ENCODE results near the gene DMWD. TPM values are rescaled to one million over a fixed set of nuclear protein-coding genes. Genes with fewer than 3 reads are reported as not detected.

Gene DMWD
- polyA plus RNA-seq, 1 of the 3 experiments (the other 2 are of a cell fraction), result 40.6 TPM

DNA sequence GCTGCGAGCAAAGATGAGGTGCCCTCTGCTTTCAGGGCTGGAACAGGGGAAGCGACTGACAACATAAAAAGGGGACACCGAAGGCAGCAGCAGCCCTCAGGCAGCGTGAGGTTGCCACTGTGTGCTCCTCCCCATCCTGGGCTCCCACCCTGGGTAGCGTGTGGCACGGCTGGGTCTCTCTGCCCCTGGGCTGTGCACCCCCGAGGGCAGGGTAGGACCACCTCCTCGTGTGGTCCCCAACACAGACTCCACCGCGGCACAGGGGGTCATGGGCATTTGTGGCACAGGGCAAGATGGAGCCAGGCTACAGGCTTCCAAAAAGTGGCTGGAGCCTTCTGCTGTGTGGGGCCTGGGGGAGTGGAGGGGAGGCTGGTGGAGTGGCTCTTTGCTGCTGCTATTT lies 28.9 kb upstream of the DMWD start:
- Histone ChIP-seq H3K4me1 (ENCODE audit: control insufficient read depth in 1 of 2, insufficient read depth in 2 of 2, low read depth in 1 of 2, low read length in 1 of 2) (peaks cover 0 to 14% of the 10 kb centered on the region in 2 experiments; a peak in 1 of 4 replicates), H3K36me3 (replicated peaks in 1 of 2; ENCODE audit: control insufficient read depth in 1 of 2, insufficient read depth in 2 of 2, low read length in 1 of 2) (peaks cover 3 to 48% of the 10 kb centered on the region in 2 experiments), H3K79me2 (ENCODE audit: insufficient read depth) (no peaks in the 10 kb centered on the region), H3K9me3 (no peaks in the 10 kb centered on the region), H3K9ac (no peak overlapping the region), H3K27me3 (ENCODE audit: insufficient read depth) (no peaks in the 10 kb centered on the region), H3F3A (replicated peaks; ENCODE audit: insufficient read depth) (peaks cover 5% of the 10 kb centered on the region), H4K20me1 (ENCODE audit: insufficient read depth) (no peaks in the 10 kb centered on the region), H2AFZ (ENCODE audit: low read depth) (no peak overlapping the region), H3K27ac (ENCODE audit: low read depth in 2 of 2, low read length in 1 of 2) (no peak overlapping the region), H3K9me2 (no peaks in the 10 kb centered on the region), H3K4me3 (ENCODE audit: low read depth in 2 of 2, low read length in 1 of 2) (no peak overlapping the region), H3K4me2 (no peak overlapping the region)
- POLR2A ChIA-PET, result interaction anchor here (0.5 kb wide), 1 partner anchor 52 kb away, joined by 4 read pairs; the partner anchor contains the start of gene SIX5
- WGBS (ENCODE audit: low lambda C conversion rate), result 83% methylated on average over 7 of the region's 10 CpGs
- CTCF ChIA-PET, result interaction anchor here (1.2 to 10.4 kb wide), 2 partner anchors 22 to 62 kb away, joined by 3 to 130 read pairs; partner anchors contain the start of gene IRF2BP1
- no peak for DNase-seq
- no peak for TF ChIP-seq SMC3 (IDR thresholded peaks at IDR 0.05; ENCODE audit: low read depth, low read length)
- no peak for TF ChIP-seq ELF1 (IDR thresholded peaks at IDR 0.05)
- TF ChIP-seq GATA2 (CRISPR knock-in tag; IDR thresholded peaks at IDR 0.05), result no peak
- TF ChIP-seq, protein P1, sequence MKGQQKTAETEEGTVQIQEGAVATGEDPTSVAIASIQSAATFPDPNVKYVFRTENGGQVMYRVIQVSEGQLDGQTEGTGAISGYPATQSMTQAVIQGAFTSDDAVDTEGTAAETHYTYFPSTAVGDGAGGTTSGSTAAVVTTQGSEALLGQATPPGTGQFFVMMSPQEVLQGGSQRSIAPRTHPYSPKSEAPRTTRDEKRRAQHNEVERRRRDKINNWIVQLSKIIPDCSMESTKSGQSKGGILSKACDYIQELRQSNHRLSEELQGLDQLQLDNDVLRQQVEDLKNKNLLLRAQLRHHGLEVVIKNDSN (IDR thresholded peaks at IDR 0.05; ENCODE audit: borderline replicate concordance, low read depth), result no peak
- TF ChIP-seq FOXM1 (IDR thresholded peaks at IDR 0.05; ENCODE audit: low read depth), result no peak
- TF ChIP-seq POLR2AphosphoS5 (IDR thresholded peaks at IDR 0.05; ENCODE audit: low read depth, low read length), result no peak
- TF ChIP-seq, protein P2, sequence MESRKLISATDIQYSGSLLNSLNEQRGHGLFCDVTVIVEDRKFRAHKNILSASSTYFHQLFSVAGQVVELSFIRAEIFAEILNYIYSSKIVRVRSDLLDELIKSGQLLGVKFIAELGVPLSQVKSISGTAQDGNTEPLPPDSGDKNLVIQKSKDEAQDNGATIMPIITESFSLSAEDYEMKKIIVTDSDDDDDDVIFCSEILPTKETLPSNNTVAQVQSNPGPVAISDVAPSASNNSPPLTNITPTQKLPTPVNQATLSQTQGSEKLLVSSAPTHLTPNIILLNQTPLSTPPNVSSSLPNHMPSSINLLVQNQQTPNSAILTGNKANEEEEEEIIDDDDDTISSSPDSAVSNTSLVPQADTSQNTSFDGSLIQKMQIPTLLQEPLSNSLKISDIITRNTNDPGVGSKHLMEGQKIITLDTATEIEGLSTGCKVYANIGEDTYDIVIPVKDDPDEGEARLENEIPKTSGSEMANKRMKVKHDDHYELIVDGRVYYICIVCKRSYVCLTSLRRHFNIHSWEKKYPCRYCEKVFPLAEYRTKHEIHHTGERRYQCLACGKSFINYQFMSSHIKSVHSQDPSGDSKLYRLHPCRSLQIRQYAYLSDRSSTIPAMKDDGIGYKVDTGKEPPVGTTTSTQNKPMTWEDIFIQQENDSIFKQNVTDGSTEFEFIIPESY (IDR thresholded peaks at IDR 0.05; ENCODE audit: borderline replicate concordance, low read depth), result no peak
- TF ChIP-seq RFX5 (IDR thresholded peaks at IDR 0.05; ENCODE audit: low read length), result no peak
- TF ChIP-seq EP300 (IDR thresholded peaks at IDR 0.05; ENCODE audit: borderline replicate concordance in 1 of 2, low read depth in 1 of 2, low read length in 1 of 2), result no peak
- TF ChIP-seq, protein P3, sequence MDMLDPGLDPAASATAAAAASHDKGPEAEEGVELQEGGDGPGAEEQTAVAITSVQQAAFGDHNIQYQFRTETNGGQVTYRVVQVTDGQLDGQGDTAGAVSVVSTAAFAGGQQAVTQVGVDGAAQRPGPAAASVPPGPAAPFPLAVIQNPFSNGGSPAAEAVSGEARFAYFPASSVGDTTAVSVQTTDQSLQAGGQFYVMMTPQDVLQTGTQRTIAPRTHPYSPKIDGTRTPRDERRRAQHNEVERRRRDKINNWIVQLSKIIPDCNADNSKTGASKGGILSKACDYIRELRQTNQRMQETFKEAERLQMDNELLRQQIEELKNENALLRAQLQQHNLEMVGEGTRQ (IDR thresholded peaks at IDR 0.05; ENCODE audit: borderline replicate concordance, low read depth, low read length), result no peak
- TF ChIP-seq GABPA (IDR thresholded peaks at IDR 0.05; ENCODE audit: low read depth), result no peak
- TF ChIP-seq FOSL2 (IDR thresholded peaks at IDR 0.05; ENCODE audit: borderline replicate concordance, low read depth), result no peak
- TF ChIP-seq TEAD4 (IDR thresholded peaks at IDR 0.05; ENCODE audit: borderline replicate concordance, insufficient read depth), result no peak
- TF ChIP-seq EZH2phosphoT487 (IDR thresholded peaks at IDR 0.05; ENCODE audit: borderline replicate concordance, low read depth), result no peak
- TF ChIP-seq MEF2A (IDR thresholded peaks at IDR 0.05; ENCODE audit: borderline replicate concordance, low read depth), result no peak
- TF ChIP-seq, protein P4, sequence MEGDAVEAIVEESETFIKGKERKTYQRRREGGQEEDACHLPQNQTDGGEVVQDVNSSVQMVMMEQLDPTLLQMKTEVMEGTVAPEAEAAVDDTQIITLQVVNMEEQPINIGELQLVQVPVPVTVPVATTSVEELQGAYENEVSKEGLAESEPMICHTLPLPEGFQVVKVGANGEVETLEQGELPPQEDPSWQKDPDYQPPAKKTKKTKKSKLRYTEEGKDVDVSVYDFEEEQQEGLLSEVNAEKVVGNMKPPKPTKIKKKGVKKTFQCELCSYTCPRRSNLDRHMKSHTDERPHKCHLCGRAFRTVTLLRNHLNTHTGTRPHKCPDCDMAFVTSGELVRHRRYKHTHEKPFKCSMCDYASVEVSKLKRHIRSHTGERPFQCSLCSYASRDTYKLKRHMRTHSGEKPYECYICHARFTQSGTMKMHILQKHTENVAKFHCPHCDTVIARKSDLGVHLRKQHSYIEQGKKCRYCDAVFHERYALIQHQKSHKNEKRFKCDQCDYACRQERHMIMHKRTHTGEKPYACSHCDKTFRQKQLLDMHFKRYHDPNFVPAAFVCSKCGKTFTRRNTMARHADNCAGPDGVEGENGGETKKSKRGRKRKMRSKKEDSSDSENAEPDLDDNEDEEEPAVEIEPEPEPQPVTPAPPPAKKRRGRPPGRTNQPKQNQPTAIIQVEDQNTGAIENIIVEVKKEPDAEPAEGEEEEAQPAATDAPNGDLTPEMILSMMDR (IDR thresholded peaks at IDR 0.05), result no peak
- no peak for TF ChIP-seq YY1 (IDR thresholded peaks at IDR 0.05; ENCODE audit: low read depth)
- TF ChIP-seq RCOR1 (IDR thresholded peaks at IDR 0.05; ENCODE audit: low read length), result no peak
- no peak for TF ChIP-seq FOXJ3 (CRISPR knock-in tag; IDR thresholded peaks at IDR 0.05)

Measured in SK-N-SH (cell line).